ENCODE data around the gene CDSN. TPM values are rescaled to one million over a fixed set of nuclear protein-coding genes. Genes with fewer than 3 reads are reported as not detected.

The CDSN gene
- total RNA-seq, 1 experiment from 2014 or later = 1.9 TPM

DNA sequence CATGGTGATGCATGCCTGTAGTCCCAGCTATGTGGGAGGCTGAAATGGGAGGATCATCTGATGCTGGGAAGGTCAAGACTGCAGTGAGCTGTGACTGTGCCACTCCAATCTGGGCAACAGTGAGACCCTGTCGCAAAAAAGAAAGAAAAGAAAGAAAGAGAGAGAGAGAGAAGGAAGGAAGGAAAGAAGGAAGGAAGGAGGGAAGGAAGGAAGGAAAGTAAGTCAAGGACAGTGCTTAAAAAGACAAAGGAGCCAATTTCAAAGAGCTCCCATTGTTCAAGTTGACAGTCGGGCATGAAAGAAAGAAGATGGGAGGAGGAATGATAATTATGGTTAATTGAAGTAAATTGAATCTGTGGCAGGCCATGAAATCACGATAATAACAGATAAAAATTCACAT lies 24.0 kb downstream of the CDSN start:
- Histone ChIP-seq H3K9me3 (ENCODE audit: insufficient read depth, low read depth) (no peaks in the 10 kb centered on the region), H3K79me2 (ENCODE audit: low read depth) (no peaks in the 10 kb centered on the region), H2AFZ (no peak overlapping the region), H3K9me2 (ENCODE audit: insufficient read depth) (no peaks in the 10 kb centered on the region), H3F3A (ENCODE audit: insufficient read depth, low read depth) (peaks cover 10% of the 10 kb centered on the region; the same call in 1 of the 2 replicates), H3K27me3 (ENCODE audit: insufficient read depth, low read depth) (no peaks in the 10 kb centered on the region), H3K27ac (no peak overlapping the region), H3K4me1 (replicated peaks; ENCODE audit: insufficient read depth) (peaks cover 10% of the 10 kb centered on the region), H4K20me1 (ENCODE audit: insufficient read depth) (no peaks in the 10 kb centered on the region), H3K4me2 (no peak overlapping the region), H3K4me3 (no peak overlapping the region), H3K36me3 (ENCODE audit: low read depth) (no peaks in the 10 kb centered on the region)
- no peak for DNase-seq
- intact Hi-C loops (cut with micrococcal nuclease; ENCODE audit: unreplicated experiment) = no loop called here
- POLR2A ChIA-PET (ENCODE audit: unreplicated experiment) = no interaction called here
- CTCF ChIA-PET = interaction anchor here (0.6 kb wide), 2 partner anchors 31 to 45 kb away, joined by 3 read pairs; no protein-coding TSS in a partner anchor
- TF ChIP-seq CTCF (conservative IDR thresholded peaks at IDR 0.05) (no peak), EZH2 (IDR thresholded peaks at IDR 0.05; ENCODE audit: low read depth) (no peak)
- BruUV-seq (replicated peaks) = no TSS peak

DNA sequence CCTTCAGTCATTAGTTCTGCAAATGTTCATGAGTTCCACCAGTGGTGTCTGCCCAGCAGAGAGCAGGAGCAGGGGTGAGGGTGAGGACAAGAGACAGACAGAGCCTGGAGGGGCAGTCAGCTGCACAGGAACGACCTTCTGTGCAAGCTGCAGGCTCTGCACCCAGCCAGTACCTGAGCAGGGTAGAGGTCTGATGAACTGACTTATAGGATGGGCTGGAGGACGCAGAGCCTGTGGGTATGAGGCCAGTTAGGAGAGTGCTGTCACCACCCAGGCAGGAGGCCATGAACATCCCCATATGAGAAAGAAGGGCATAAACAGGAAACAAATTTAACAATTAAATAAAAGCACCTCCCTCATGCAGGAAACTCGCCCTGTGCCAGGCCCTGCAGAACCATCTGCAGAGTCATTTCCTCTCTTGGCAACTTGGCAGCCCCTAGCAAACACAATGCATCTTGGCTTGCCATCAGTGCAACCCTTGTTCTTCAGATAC lies 25.8 kb downstream of the CDSN start:
- Histone ChIP-seq H3K27me3 (ENCODE audit: insufficient read depth, low read depth) (no peaks in the 10 kb centered on the region), H3K9me2 (ENCODE audit: insufficient read depth) (no peaks in the 10 kb centered on the region), H3K36me3 (ENCODE audit: low read depth) (no peaks in the 10 kb centered on the region), H3K4me1 (replicated peaks; ENCODE audit: insufficient read depth) (peaks cover 10% of the 10 kb centered on the region), H3K4me3 (no peak overlapping the region), H3K79me2 (ENCODE audit: low read depth) (no peaks in the 10 kb centered on the region), H3F3A (ENCODE audit: insufficient read depth, low read depth) (peaks cover 7% of the 10 kb centered on the region; the same call in 1 of the 2 replicates), H3K4me2 (no peak overlapping the region), H3K27ac (no peak overlapping the region), H2AFZ (no peak overlapping the region), H3K9me3 (ENCODE audit: insufficient read depth, low read depth) (no peaks in the 10 kb centered on the region), H4K20me1 (ENCODE audit: insufficient read depth) (no peaks in the 10 kb centered on the region)
- TF ChIP-seq EZH2 (IDR thresholded peaks at IDR 0.05; ENCODE audit: low read depth) (no peak), CTCF (conservative IDR thresholded peaks at IDR 0.05) (no peak)
- no TSS peak for BruUV-seq (replicated peaks)
- peak in 1 of 2 experiments; percentile 31 for DNase-seq
- intact Hi-C loops (cut with micrococcal nuclease; ENCODE audit: unreplicated experiment) = no loop called here
- CTCF ChIA-PET = no interaction called here
- POLR2A ChIA-PET (ENCODE audit: unreplicated experiment) = no interaction called here

- Histone ChIP-seq H2AFZ (no peak overlapping the region), H3K4me1 (replicated peaks; ENCODE audit: insufficient read depth) (peaks cover 10% of the 10 kb centered on the region), H4K20me1 (ENCODE audit: insufficient read depth) (no peaks in the 10 kb centered on the region), H3K27me3 (ENCODE audit: insufficient read depth, low read depth) (no peaks in the 10 kb centered on the region), H3K79me2 (ENCODE audit: low read depth) (no peaks in the 10 kb centered on the region), H3F3A (ENCODE audit: insufficient read depth, low read depth) (peaks cover 7% of the 10 kb centered on the region; the same call in 1 of the 2 replicates), H3K9me2 (ENCODE audit: insufficient read depth) (no peaks in the 10 kb centered on the region), H3K4me3 (no peak overlapping the region), H3K4me2 (no peak overlapping the region), H3K9me3 (ENCODE audit: insufficient read depth, low read depth) (no peaks in the 10 kb centered on the region), H3K27ac (no peak overlapping the region), H3K36me3 (ENCODE audit: low read depth) (no peaks in the 10 kb centered on the region)
- TF ChIP-seq CTCF (conservative IDR thresholded peaks at IDR 0.05) = no peak
- TF ChIP-seq EZH2 (IDR thresholded peaks at IDR 0.05; ENCODE audit: low read depth) = no peak
- POLR2A ChIA-PET (ENCODE audit: unreplicated experiment) = interaction anchor here (0.7 kb wide), 1 partner anchor 21 kb away, joined by 4 read pairs; the partner anchor contains the start of gene PSORS1C1
- no peak for DNase-seq
- intact Hi-C loops (cut with micrococcal nuclease; ENCODE audit: unreplicated experiment) = no loop called here
- CTCF ChIA-PET = no interaction called here
- no TSS peak for BruUV-seq (replicated peaks)
Observed at GRCh38 chr6:31092769-31093505, 27.3 kb downstream of the CDSN start.

Measured in PC-9 (cell line).